ENCODE measurements around the gene ADAP2.

DNA sequence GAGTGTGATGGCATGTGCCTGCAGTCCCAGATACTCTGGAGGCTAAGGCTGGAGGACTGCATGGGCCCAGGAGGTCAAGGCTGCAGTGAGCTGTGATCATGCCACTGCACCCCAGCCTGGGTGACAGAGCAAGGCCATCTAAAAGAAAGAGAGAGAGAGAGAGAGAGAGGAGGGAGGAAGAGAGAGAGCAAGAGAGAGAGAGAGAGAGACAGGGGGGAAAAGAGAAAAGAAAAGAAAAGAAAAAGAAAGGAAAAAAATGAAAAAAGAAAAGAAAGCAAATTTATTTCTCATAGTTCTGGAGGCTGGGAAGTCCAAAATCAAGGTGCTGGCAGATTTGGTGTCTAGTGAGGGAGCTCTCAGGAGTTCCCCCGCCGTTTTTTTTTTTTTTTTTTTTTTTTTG, 82.4 kb downstream of the ADAP2 start:
- TF ChIP-seq, protein P1, sequence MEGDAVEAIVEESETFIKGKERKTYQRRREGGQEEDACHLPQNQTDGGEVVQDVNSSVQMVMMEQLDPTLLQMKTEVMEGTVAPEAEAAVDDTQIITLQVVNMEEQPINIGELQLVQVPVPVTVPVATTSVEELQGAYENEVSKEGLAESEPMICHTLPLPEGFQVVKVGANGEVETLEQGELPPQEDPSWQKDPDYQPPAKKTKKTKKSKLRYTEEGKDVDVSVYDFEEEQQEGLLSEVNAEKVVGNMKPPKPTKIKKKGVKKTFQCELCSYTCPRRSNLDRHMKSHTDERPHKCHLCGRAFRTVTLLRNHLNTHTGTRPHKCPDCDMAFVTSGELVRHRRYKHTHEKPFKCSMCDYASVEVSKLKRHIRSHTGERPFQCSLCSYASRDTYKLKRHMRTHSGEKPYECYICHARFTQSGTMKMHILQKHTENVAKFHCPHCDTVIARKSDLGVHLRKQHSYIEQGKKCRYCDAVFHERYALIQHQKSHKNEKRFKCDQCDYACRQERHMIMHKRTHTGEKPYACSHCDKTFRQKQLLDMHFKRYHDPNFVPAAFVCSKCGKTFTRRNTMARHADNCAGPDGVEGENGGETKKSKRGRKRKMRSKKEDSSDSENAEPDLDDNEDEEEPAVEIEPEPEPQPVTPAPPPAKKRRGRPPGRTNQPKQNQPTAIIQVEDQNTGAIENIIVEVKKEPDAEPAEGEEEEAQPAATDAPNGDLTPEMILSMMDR (conservative IDR thresholded peaks at IDR 0.05 in 1 of 2, IDR thresholded peaks at IDR 0.05 in 1 of 2; ENCODE audit: low read depth in 1 of 2, low read length in 2 of 2): no peak
- no peak for TF ChIP-seq EZH2 (IDR thresholded peaks at IDR 0.05; ENCODE audit: low read length, missing control alignments)
